ENCODE results near the gene IQCN. TPM values are rescaled to one million over a fixed set of nuclear protein-coding genes. Genes with fewer than 3 reads are reported as not detected.

Gene IQCN
- total and polyA plus RNA-seq, 2 donors (not counting 1 experiment from before 2014, with no cell fraction given): 0.79 to 0.83 TPM

- Histone ChIP-seq H3K9me3 (ENCODE audit: control insufficient read depth, insufficient read depth, low read depth, low read length) (no peaks in the 10 kb centered on the region), H2AFZ (ENCODE audit: low read length) (no peak overlapping the region)
- no peak for TF ChIP-seq CTCF (conservative IDR thresholded peaks at IDR 0.05 in 1 of 2, IDR thresholded peaks at IDR 0.05 in 1 of 2; ENCODE audit: low read depth in 1 of 2, low read length in 2 of 2)
- TF ChIP-seq EZH2 (IDR thresholded peaks at IDR 0.05; ENCODE audit: low read length, missing control alignments): no peak
Measured at GRCh38 chr19:18264137-18264854, 10.0 kb downstream of the IQCN start.

GRCh38 chr19:18263324-18264136 is 10.7 kb downstream of the IQCN start:
- Histone ChIP-seq H2AFZ (ENCODE audit: low read length) (no peak overlapping the region), H3K79me2 (ENCODE audit: control insufficient read depth, insufficient read depth, low read length) (no peaks in the 10 kb centered on the region), H3K4me1 (ENCODE audit: control insufficient read depth, extremely low read depth, insufficient read depth, low read length) (no peaks in the 10 kb centered on the region), H3K4me2 (ENCODE audit: extremely low read depth, insufficient read depth, low read length) (no peak overlapping the region), H4K20me1 (ENCODE audit: control insufficient read depth, extremely low read depth, insufficient read depth, low read length) (no peaks in the 10 kb centered on the region), H3K4me3 (replicated peaks in 1 of 4; ENCODE audit: control extremely low read depth in 1 of 4, insufficient read depth in 1 of 4, low read depth in 3 of 4, low read length in 4 of 4) (no peak overlapping the region), H3K9ac (ENCODE audit: insufficient read depth, low read length) (no peak overlapping the region), H3K9me3 (ENCODE audit: control insufficient read depth, insufficient read depth, low read depth, low read length) (no peaks in the 10 kb centered on the region), H3K27ac (ENCODE audit: insufficient read depth, low read length) (no peak overlapping the region), H3K36me3 (ENCODE audit: control insufficient read depth, insufficient read depth, low read length) (peaks cover 19% of the 10 kb centered on the region), H3K27me3 (ENCODE audit: control insufficient read depth, insufficient read depth, low read length) (no peaks in the 10 kb centered on the region)
- TF ChIP-seq CTCF (conservative IDR thresholded peaks at IDR 0.05 in 1 of 2, IDR thresholded peaks at IDR 0.05 in 1 of 2; ENCODE audit: low read depth in 1 of 2, low read length in 2 of 2) (no peak), EZH2 (IDR thresholded peaks at IDR 0.05; ENCODE audit: low read length, missing control alignments) (no peak)
- DNase-seq (ENCODE audit: low read depth in 2 of 2): no peak

More at GRCh38 chr19:18264137-18264854, 10.0 kb downstream of the IQCN start:
- Histone ChIP-seq H3K4me1 (ENCODE audit: control insufficient read depth, extremely low read depth, insufficient read depth, low read length) (no peaks in the 10 kb centered on the region), H3K4me3 (replicated peaks in 1 of 4; ENCODE audit: control extremely low read depth in 1 of 4, insufficient read depth in 1 of 4, low read depth in 3 of 4, low read length in 4 of 4) (no peak overlapping the region), H3K9ac (ENCODE audit: insufficient read depth, low read length) (no peak overlapping the region), H3K79me2 (ENCODE audit: control insufficient read depth, insufficient read depth, low read length) (no peaks in the 10 kb centered on the region), H3K27me3 (ENCODE audit: control insufficient read depth, insufficient read depth, low read length) (no peaks in the 10 kb centered on the region), H3K36me3 (ENCODE audit: control insufficient read depth, insufficient read depth, low read length) (peaks cover 19% of the 10 kb centered on the region), H3K27ac (ENCODE audit: insufficient read depth, low read length) (no peak overlapping the region), H4K20me1 (ENCODE audit: control insufficient read depth, extremely low read depth, insufficient read depth, low read length) (no peaks in the 10 kb centered on the region), H3K4me2 (ENCODE audit: extremely low read depth, insufficient read depth, low read length) (no peak overlapping the region)
- DNase-seq (ENCODE audit: low read depth in 2 of 2): no peak

GRCh38 chr19:18262917-18263316 is 11.3 kb downstream of the IQCN start:
- H4K20me1 ChIP-seq (ENCODE audit: control insufficient read depth, extremely low read depth, insufficient read depth, low read length): no peaks in the 10 kb centered on the region

More at GRCh38 chr19:18262917-18263316, 11.3 kb downstream of the IQCN start:
- Histone ChIP-seq H3K4me2 (ENCODE audit: extremely low read depth, insufficient read depth, low read length) (no peak overlapping the region), H3K9ac (ENCODE audit: insufficient read depth, low read length) (no peak overlapping the region), H3K79me2 (ENCODE audit: control insufficient read depth, insufficient read depth, low read length) (no peaks in the 10 kb centered on the region), H3K4me3 (replicated peaks in 1 of 4; ENCODE audit: control extremely low read depth in 1 of 4, insufficient read depth in 1 of 4, low read depth in 3 of 4, low read length in 4 of 4) (no peak overlapping the region), H3K27me3 (ENCODE audit: control insufficient read depth, insufficient read depth, low read length) (no peaks in the 10 kb centered on the region), H3K4me1 (ENCODE audit: control insufficient read depth, extremely low read depth, insufficient read depth, low read length) (no peaks in the 10 kb centered on the region), H2AFZ (ENCODE audit: low read length) (no peak overlapping the region), H3K36me3 (ENCODE audit: control insufficient read depth, insufficient read depth, low read length) (peaks cover 19% of the 10 kb centered on the region), H3K27ac (ENCODE audit: insufficient read depth, low read length) (no peak overlapping the region), H3K9me3 (ENCODE audit: control insufficient read depth, insufficient read depth, low read depth, low read length) (no peaks in the 10 kb centered on the region)
- no peak for TF ChIP-seq EZH2 (IDR thresholded peaks at IDR 0.05; ENCODE audit: low read length, missing control alignments)
- TF ChIP-seq CTCF (conservative IDR thresholded peaks at IDR 0.05 in 1 of 2, IDR thresholded peaks at IDR 0.05 in 1 of 2; ENCODE audit: low read depth in 1 of 2, low read length in 2 of 2): no peak
- DNase-seq (ENCODE audit: low read depth in 2 of 2): no peak
